Endometrial microvascular endothelial cells (primary cell): ENCODE measurements around the gene WDFY3. TPM values are rescaled to one million over a fixed set of nuclear protein-coding genes. Genes with fewer than 3 reads are reported as not detected.

Experiments used
- in situ Hi-C: cut with HindIII; loops from 2 replicates; pipeline ENCODE4 v1.10.0; 2017; ENCODE audit warnings: low sequenced_read_pairs, low pct_unique_long_range_greater_than_20kb; ENCODE audit errors: inconsistent ontology term
- total RNA-seq: library from RNA; depleted of rRNA; stranded (reverse); fragments of >200 nt; gene quantifications from one replicate; pipeline ENCODE4 v1.2.3, GENCODE V29; 2015; ENCODE audit errors: inconsistent ontology term

WDFY3 gene
- total RNA-seq, 1 donor from 2014 or later: 83.7 TPM

DNA sequence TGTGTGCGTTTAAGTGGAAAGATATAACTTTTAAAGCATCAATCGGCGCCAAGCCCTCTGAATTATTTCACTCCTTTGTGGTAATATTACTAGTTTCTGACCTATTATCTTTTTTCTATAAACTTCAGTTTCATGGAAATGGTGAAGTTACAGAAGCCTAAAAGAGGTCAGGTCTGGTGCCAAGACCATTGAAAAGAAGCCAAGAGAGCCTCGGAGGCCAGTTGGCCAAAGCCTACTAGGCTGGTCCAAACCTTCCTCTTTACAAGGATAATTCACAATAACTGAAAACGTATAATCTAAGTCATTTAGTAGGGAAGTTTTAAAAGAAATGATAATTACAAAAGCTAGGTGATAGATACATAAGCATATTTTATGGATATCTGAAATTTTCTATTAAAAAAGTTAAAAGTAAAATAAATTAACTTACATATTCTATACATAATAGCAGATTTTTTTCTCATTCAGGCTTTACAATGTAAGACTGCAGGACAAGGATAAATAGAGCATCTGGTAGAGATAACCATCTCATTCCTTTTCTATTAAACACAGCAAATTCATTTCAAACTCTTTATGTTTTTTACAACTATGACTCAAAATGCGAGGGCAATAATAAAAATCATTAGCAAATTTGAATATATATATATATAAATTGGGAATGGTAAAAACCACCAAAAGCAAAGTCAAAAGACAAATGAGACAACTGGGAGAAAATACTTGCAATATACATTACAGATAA lies 49.2 kb downstream of the WDFY3 start:
- in situ Hi-C loops: no loop called here

GRCh38 chr4:84916227-84916626 lies 50.3 kb downstream of the WDFY3 start:
- in situ Hi-C loops: no loop called here

- in situ Hi-C loops: no loop called here
These were observed 51.1 kb downstream of the WDFY3 start for GRCh38 chr4:84915396-84915780.

GRCh38 chr4:84914686-84915395 lies 51.6 kb downstream of the WDFY3 start:
- in situ Hi-C loops: no loop called here

- in situ Hi-C loops: no loop called here
These were observed 53.3 kb downstream of the WDFY3 start for GRCh38 chr4:84913176-84913575.

GRCh38 chr4:84912741-84913140 lies 53.7 kb downstream of the WDFY3 start:
- in situ Hi-C loops: no loop called here

GRCh38 chr4:84908876-84909275 lies 57.6 kb downstream of the WDFY3 start:
- in situ Hi-C loops: no loop called here

DNA sequence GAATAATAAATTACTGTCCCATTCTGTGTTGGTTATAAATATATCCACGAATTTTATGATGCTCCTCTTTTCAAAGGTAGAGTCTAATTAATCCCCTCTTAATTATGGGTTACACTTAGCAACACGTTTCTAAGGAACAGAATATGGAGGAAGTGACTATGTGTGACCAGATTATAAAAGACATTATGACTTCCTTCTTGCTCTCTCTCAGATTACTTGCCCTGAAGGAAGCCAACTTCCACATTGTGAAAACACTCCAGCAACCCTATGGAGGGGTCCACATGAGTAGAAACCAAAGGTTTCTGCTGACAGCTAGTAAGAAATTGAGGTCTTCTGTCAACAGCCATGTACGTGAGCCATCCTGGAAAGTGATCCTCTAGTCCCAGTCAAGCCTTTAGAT lies 59.3 kb downstream of the WDFY3 start:
- in situ Hi-C loops: no loop called here

GRCh38 chr4:84905646-84906045 lies 60.8 kb downstream of the WDFY3 start:
- in situ Hi-C loops: no loop called here

- in situ Hi-C loops: no loop called here
These were observed 64.7 kb downstream of the WDFY3 start for GRCh38 chr4:84901740-84902281.

- in situ Hi-C loops: no loop called here
These were observed 65.3 kb downstream of the WDFY3 start for GRCh38 chr4:84901173-84901572.

GRCh38 chr4:84899616-84900015 lies 66.9 kb downstream of the WDFY3 start:
- in situ Hi-C loops: no loop called here

DNA sequence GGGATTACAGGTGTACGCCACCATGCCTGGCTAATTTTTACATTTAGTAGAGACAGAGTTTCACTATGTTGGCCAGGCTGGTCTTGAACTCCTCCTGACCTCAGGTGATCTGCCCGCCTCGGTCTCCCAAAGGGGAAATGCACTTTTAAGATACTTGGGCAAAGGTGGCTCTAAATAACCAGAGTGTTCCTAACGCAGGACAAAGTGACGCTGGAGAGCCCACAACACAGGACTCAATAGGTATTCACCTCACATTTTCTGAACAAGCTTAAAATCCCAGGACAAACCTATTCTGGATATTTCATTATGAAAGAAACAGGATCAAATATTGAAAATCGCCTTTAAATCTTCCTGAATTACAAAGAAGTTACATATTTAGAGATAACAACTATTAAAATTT lies 69.0 kb downstream of the WDFY3 start:
- in situ Hi-C loops: no loop called here

GRCh38 chr4:84895283-84895682 lies 71.2 kb downstream of the WDFY3 start:
- in situ Hi-C loops: no loop called here

- in situ Hi-C loops: no loop called here
These were observed 71.9 kb downstream of the WDFY3 start for GRCh38 chr4:84894621-84895020.

DNA sequence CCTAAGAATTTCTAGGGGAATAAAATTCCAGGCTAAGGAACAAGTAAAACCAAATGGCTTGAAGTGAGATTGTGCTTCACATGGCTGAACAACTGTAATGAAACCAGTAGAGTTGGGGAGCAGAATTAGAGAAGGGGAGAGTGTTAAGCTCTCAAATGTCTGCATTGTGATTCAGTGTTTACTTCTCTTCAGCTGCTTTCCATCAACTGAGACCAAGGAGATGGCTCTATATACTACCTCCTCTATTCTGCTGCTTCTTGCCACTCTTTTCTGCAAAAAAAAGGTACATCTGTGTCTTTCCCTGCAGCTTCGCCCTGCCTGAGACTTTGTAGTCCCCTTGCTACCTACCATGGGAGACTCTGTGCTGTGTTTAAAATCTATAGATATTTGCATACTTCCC lies 73.5 kb downstream of the WDFY3 start:
- in situ Hi-C loops: no loop called here

GRCh38 chr4:84887824-84888223 lies 78.7 kb downstream of the WDFY3 start:
- in situ Hi-C loops: no loop called here

GRCh38 chr4:84879651-84880200 lies 86.8 kb downstream of the WDFY3 start:
- in situ Hi-C loops: no loop called here

DNA sequence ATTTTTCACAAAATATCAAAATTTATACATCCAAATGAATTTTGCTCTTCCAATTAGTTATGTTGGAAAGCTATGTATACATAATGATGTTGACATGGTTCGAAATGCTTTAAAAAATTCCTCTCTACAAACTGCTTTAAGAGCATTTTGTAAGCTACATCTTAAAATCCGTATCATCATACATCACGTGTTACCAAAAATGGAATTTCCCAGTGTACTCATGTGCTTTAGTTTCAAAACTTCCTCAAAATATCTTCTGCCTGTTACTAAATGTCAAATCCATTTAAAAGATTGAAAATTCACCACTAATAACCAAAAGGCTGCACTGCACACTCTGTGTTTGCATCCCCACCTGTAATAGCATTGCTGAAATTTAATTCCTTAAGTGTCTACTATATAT lies 87.9 kb downstream of the WDFY3 start:
- in situ Hi-C loops: no loop called here

- in situ Hi-C loops: no loop called here
These were observed 88.4 kb downstream of the WDFY3 start for GRCh38 chr4:84878090-84878489.
